Measurements from ENCODE around the gene DNAJC6.

DNAJC6 gene

DNA sequence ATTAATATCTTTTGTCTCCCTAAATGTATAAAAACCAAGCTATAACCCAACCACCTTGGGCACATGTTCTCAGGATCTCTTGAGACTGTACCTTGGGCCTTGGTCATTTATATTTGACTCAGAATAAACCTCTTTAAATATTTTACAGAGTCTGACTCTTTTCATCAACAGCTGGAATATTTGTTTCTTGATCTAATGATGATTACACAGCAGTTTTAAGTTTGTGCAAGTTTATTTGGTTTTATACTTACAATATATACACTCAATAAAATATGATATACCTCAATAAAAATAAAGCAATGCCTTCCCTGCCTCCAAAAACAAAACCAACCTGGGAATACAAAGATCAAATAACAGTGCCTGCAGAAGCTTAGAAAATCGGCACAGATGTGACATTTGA lies 133.1 kb downstream of the DNAJC6 start:
- Histone ChIP-seq H3K27me3 (ENCODE audit: control insufficient read depth, low read length) (0 out of 2 replicates have a peak, but pooled peaks cover 8% of the 10 kb centered on the region), H3K9me3 (ENCODE audit: control insufficient read depth, insufficient read depth, low read length) (no peaks in the 10 kb centered on the region), H3K9me2 (replicated peaks; ENCODE audit: control insufficient read depth, low read length) (no peaks in the 10 kb centered on the region), H3K4me2 (ENCODE audit: low read length) (no peak overlapping the region), H3K27ac (ENCODE audit: low read depth, low read length) (no peak overlapping the region), H3K4me3 (ENCODE audit: low read length) (no peak overlapping the region), H3K4me1 (ENCODE audit: control insufficient read depth, low read length) (no peaks in the 10 kb centered on the region), H4K20me1 (ENCODE audit: control insufficient read depth, insufficient read depth, low read depth, low read length) (no peaks in the 10 kb centered on the region), H3K79me2 (ENCODE audit: control insufficient read depth, low read length) (no peaks in the 10 kb centered on the region), H3K36me3 (ENCODE audit: control insufficient read depth, low read length) (no peaks in the 10 kb centered on the region), H3F3A (ENCODE audit: control insufficient read depth, insufficient read depth) (no peaks in the 10 kb centered on the region)
- TF ChIP-seq, protein P1, sequence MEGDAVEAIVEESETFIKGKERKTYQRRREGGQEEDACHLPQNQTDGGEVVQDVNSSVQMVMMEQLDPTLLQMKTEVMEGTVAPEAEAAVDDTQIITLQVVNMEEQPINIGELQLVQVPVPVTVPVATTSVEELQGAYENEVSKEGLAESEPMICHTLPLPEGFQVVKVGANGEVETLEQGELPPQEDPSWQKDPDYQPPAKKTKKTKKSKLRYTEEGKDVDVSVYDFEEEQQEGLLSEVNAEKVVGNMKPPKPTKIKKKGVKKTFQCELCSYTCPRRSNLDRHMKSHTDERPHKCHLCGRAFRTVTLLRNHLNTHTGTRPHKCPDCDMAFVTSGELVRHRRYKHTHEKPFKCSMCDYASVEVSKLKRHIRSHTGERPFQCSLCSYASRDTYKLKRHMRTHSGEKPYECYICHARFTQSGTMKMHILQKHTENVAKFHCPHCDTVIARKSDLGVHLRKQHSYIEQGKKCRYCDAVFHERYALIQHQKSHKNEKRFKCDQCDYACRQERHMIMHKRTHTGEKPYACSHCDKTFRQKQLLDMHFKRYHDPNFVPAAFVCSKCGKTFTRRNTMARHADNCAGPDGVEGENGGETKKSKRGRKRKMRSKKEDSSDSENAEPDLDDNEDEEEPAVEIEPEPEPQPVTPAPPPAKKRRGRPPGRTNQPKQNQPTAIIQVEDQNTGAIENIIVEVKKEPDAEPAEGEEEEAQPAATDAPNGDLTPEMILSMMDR (IDR thresholded peaks at IDR 0.05; ENCODE audit: low read depth, low read length, poor library complexity, severe bottlenecking), result no peak
- TF ChIP-seq EZH2phosphoT487 (IDR thresholded peaks at IDR 0.05; ENCODE audit: borderline replicate concordance, low read length), result no peak

- no peaks in the 10 kb centered on the region for H3F3A ChIP-seq (ENCODE audit: control insufficient read depth, insufficient read depth)
- no peaks in the 10 kb centered on the region for H3K79me2 ChIP-seq (ENCODE audit: control insufficient read depth, low read length)
- H3K9me3 ChIP-seq (ENCODE audit: control insufficient read depth, insufficient read depth, low read length), result no peaks in the 10 kb centered on the region
- TF ChIP-seq EZH2phosphoT487 (IDR thresholded peaks at IDR 0.05; ENCODE audit: borderline replicate concordance, low read length), result no peak
- TF ChIP-seq, protein P1 (IDR thresholded peaks at IDR 0.05; ENCODE audit: low read depth, low read length, poor library complexity, severe bottlenecking), result no peak
- no peaks in the 10 kb centered on the region for H3K9me2 ChIP-seq (replicated peaks; ENCODE audit: control insufficient read depth, low read length)
- no peak overlapping the region for H3K4me2 ChIP-seq (ENCODE audit: low read length)
- H3K4me1 ChIP-seq (ENCODE audit: control insufficient read depth, low read length), result no peaks in the 10 kb centered on the region
- no peak overlapping the region for H3K27ac ChIP-seq (ENCODE audit: low read depth, low read length)
- no peaks in the 10 kb centered on the region for H3K36me3 ChIP-seq (ENCODE audit: control insufficient read depth, low read length)
- no peak overlapping the region for H3K4me3 ChIP-seq (ENCODE audit: low read length)
- 0 out of 2 replicates have a peak, but pooled peaks cover 8% of the 10 kb centered on the region for H3K27me3 ChIP-seq (ENCODE audit: control insufficient read depth, low read length)
- H4K20me1 ChIP-seq (ENCODE audit: control insufficient read depth, insufficient read depth, low read depth, low read length), result no peaks in the 10 kb centered on the region
These were observed 134.3 kb downstream of the DNAJC6 start for GRCh38 chr1:65443647-65444046.

- Histone ChIP-seq H3K27ac (ENCODE audit: low read depth, low read length) (no peak overlapping the region), H3K4me3 (ENCODE audit: low read length) (no peak overlapping the region), H3K4me2 (ENCODE audit: low read length) (no peak overlapping the region), H3K79me2 (ENCODE audit: control insufficient read depth, low read length) (no peaks in the 10 kb centered on the region), H3K4me1 (ENCODE audit: control insufficient read depth, low read length) (no peaks in the 10 kb centered on the region), H3F3A (ENCODE audit: control insufficient read depth, insufficient read depth) (no peaks in the 10 kb centered on the region), H3K27me3 (ENCODE audit: control insufficient read depth, low read length) (0 out of 2 replicates have a peak, but pooled peaks cover 8% of the 10 kb centered on the region), H4K20me1 (ENCODE audit: control insufficient read depth, insufficient read depth, low read depth, low read length) (no peaks in the 10 kb centered on the region), H3K9me3 (ENCODE audit: control insufficient read depth, insufficient read depth, low read length) (no peaks in the 10 kb centered on the region), H3K9me2 (replicated peaks; ENCODE audit: control insufficient read depth, low read length) (no peaks in the 10 kb centered on the region), H3K36me3 (ENCODE audit: control insufficient read depth, low read length) (no peaks in the 10 kb centered on the region)
- TF ChIP-seq EZH2phosphoT487 (IDR thresholded peaks at IDR 0.05; ENCODE audit: borderline replicate concordance, low read length), result no peak
- TF ChIP-seq, protein P1 (IDR thresholded peaks at IDR 0.05; ENCODE audit: low read depth, low read length, poor library complexity, severe bottlenecking), result no peak
These were observed 134.8 kb downstream of the DNAJC6 start for GRCh38 chr1:65444128-65444640.
